DND-41 (cell line): ENCODE results near the gene OR8B4.

Experiments
- ATAC-seq: fragments of 200-7000 bp; cut with Tn5 transposase; 3 replicates; pipeline ENCODE4 v1.9.1; 2021; ENCODE audit warnings: low read depth; ENCODE audit not compliant: insufficient read depth
- DNase-seq: peaks from one replicate; pipeline ENCODE4 v3.0.0-alpha.2; 2020
- H2AFZ ChIP-seq: 2 replicates; pipeline ENCODE4 v1.6.0; 2012; ENCODE audit warnings: low read depth, low read length
- H3K27ac ChIP-seq: 2 replicates; pipeline ENCODE4 v1.5.1; 2012; ENCODE audit warnings: low read length, inconsistent platforms
- H3K27me3 ChIP-seq: fragments of 200-600 bp; sonication (generic); 2 replicates; pipeline ENCODE4 v1.6.0; 2012; ENCODE audit warnings: low read length, mild to moderate bottlenecking, inconsistent platforms; ENCODE audit not compliant: insufficient read depth, poor library complexity
- H3K36me3 ChIP-seq: 2 replicates; pipeline ENCODE4 v1.5.1; 2012; ENCODE audit warnings: low read length, inconsistent platforms; ENCODE audit not compliant: insufficient read depth
- H3K4me1 ChIP-seq: 2 replicates; pipeline ENCODE4 v1.5.1; 2012; ENCODE audit warnings: mild to moderate bottlenecking, low read length; ENCODE audit not compliant: insufficient read depth
- H3K4me2 ChIP-seq: 2 replicates; pipeline ENCODE4 v1.6.0; 2012; ENCODE audit warnings: mild to moderate bottlenecking, moderate library complexity, low read length, inconsistent platforms; ENCODE audit not compliant: insufficient read depth
- H3K4me3 ChIP-seq, 2 experiments: fragments of 200-600 bp in 1 of 2; shearing (Covaris generic) in 1 of 2; 2 replicates each; pipeline ENCODE4 v1.5.1; 2012 to 2016; ENCODE audit warnings: inconsistent platforms in 2 of 2, low read length in 2 of 2, mild to moderate bottlenecking in 2 of 2, low read depth in 1 of 2, moderate library complexity in 1 of 2
- H3K79me2 ChIP-seq: 2 replicates; pipeline ENCODE4 v1.6.0; 2012; ENCODE audit warnings: low read length, inconsistent platforms; ENCODE audit not compliant: insufficient read depth
- H3K9ac ChIP-seq: 2 replicates; pipeline ENCODE4 v1.6.0; 2012; ENCODE audit warnings: low read depth, mild to moderate bottlenecking, inconsistent platforms, low read length, moderate library complexity
- H3K9me3 ChIP-seq: 2 replicates; pipeline ENCODE4 v1.5.1; 2012; ENCODE audit warnings: low read length, moderate library complexity, mild to moderate bottlenecking, inconsistent platforms; ENCODE audit not compliant: insufficient read depth, severe bottlenecking
- H4K20me1 ChIP-seq: 2 replicates; pipeline ENCODE4 v1.6.0; 2012; ENCODE audit warnings: low read length; ENCODE audit not compliant: insufficient read depth
- CTCF ChIP-seq: IDR thresholded peaks from 2 replicates; pipeline ENCODE4 v1.5.1; 2012; ENCODE audit warnings: borderline replicate concordance, low read length, moderate library complexity, mild to moderate bottlenecking; ENCODE audit not compliant: poor library complexity, severe bottlenecking; ENCODE audit errors: extremely low read depth
- EZH2 ChIP-seq: IDR thresholded peaks from 3 replicates; pipeline ENCODE4 v1.6.1; 2012; ENCODE audit warnings: borderline replicate concordance, low read depth, mild to moderate bottlenecking, moderate library complexity, low read length, inconsistent platforms; ENCODE audit not compliant: severe bottlenecking

OR8B4 gene

GRCh38 chr11:124376280-124376679 is 48.4 kb downstream of the OR8B4 start:
- H2AFZ ChIP-seq, result no peak overlapping the region
- H4K20me1 ChIP-seq, result no peaks in the 10 kb centered on the region
- H3K4me1 ChIP-seq, result no peaks in the 10 kb centered on the region
- H3K4me3 ChIP-seq, result no peak overlapping the region
- ATAC-seq (no peak), DNase-seq (no peak)
- no peaks in the 10 kb centered on the region for H3K36me3 ChIP-seq
- H3K9ac ChIP-seq, result no peak overlapping the region
- H3K27me3 ChIP-seq, result peaks cover 4% of the 10 kb centered on the region
- H3K79me2 ChIP-seq, result no peaks in the 10 kb centered on the region
- no peaks in the 10 kb centered on the region for H3K9me3 ChIP-seq
- TF ChIP-seq CTCF (no peak), EZH2 (no peak)
- H3K4me2 ChIP-seq, result no peak overlapping the region
- H3K27ac ChIP-seq, result no peak overlapping the region
